ENCODE measurements around the gene CARMIL1. TPM values are rescaled to one million over a fixed set of nuclear protein-coding genes. Genes with fewer than 3 reads are reported as not detected.
"Not testable (repeated sequence)": the region's sequence is repeated elsewhere in the genome, so short reads cannot be mapped to it uniquely, and the experiment has no call there.

CARMIL1 gene
- total RNA-seq, 1 donor from 2014 or later, result 11.8 TPM

DNA sequence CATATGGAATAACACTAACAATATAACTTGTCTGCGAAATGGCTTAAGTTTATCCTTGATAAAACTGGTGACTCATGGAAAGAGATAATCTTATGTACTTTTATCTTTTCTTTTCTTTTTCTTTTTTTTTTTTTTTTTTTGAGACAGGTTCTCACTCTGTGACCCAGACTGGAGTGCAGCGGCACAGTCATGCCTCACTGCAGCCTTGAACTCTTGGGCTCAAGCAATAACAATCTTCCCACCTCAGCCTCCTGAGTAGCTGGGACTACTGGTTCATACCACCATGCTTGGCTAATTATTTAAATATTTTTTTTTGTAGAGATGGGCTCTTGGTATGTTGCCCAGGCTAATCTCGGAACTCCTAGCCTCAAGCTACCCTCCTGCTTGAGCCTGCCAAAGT is 304.7 kb downstream of the CARMIL1 start:
- no peaks in the 10 kb centered on the region for H3K4me1 Mint-ChIP-seq (ENCODE audit: unreplicated experiment)
- H3K9me3 Mint-ChIP-seq, result no peaks in the 10 kb centered on the region
- peaks cover 10% of the 10 kb centered on the region for H3K36me3 Mint-ChIP-seq
- TF ChIP-seq, protein P1, sequence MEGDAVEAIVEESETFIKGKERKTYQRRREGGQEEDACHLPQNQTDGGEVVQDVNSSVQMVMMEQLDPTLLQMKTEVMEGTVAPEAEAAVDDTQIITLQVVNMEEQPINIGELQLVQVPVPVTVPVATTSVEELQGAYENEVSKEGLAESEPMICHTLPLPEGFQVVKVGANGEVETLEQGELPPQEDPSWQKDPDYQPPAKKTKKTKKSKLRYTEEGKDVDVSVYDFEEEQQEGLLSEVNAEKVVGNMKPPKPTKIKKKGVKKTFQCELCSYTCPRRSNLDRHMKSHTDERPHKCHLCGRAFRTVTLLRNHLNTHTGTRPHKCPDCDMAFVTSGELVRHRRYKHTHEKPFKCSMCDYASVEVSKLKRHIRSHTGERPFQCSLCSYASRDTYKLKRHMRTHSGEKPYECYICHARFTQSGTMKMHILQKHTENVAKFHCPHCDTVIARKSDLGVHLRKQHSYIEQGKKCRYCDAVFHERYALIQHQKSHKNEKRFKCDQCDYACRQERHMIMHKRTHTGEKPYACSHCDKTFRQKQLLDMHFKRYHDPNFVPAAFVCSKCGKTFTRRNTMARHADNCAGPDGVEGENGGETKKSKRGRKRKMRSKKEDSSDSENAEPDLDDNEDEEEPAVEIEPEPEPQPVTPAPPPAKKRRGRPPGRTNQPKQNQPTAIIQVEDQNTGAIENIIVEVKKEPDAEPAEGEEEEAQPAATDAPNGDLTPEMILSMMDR (conservative IDR thresholded peaks at IDR 0.05), result no peak
- no peak overlapping the region for H3K27ac Mint-ChIP-seq
- no peak for DNase-seq (ENCODE audit: extremely low spot score, unreplicated experiment)
- H3K4me3 Mint-ChIP-seq, result no peak overlapping the region
- no peaks in the 10 kb centered on the region for H3K27me3 Mint-ChIP-seq

DNA sequence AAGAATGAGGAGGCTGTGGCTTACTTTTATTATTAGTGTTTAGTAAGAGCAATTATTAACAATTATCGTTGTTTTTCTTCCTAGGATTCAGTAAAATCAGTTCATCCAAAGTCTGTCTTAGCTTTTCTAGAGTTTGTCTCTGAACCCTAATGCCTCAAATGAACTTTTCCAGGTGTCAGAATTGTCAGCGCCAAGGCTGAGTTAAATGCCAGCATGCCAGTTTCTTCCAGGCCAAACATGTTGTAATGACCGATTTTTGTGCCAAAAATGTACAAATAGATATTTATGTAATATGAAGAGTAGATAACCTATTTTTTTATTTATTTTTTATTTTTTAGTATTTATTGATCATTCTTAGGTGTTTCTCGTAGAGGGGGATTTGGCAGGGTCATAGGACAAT is 306.1 kb downstream of the CARMIL1 start:
- H3K27me3 Mint-ChIP-seq, result no peaks in the 10 kb centered on the region
- no peak for DNase-seq (ENCODE audit: extremely low spot score, unreplicated experiment)
- peaks cover 10% of the 10 kb centered on the region for H3K36me3 Mint-ChIP-seq
- H3K9me3 Mint-ChIP-seq, result no peaks in the 10 kb centered on the region
- no peak overlapping the region for H3K4me3 Mint-ChIP-seq
- no peak overlapping the region for H3K27ac Mint-ChIP-seq
- H3K4me1 Mint-ChIP-seq (ENCODE audit: unreplicated experiment), result no peaks in the 10 kb centered on the region
- TF ChIP-seq, protein P1 (conservative IDR thresholded peaks at IDR 0.05), result no peak

DNA sequence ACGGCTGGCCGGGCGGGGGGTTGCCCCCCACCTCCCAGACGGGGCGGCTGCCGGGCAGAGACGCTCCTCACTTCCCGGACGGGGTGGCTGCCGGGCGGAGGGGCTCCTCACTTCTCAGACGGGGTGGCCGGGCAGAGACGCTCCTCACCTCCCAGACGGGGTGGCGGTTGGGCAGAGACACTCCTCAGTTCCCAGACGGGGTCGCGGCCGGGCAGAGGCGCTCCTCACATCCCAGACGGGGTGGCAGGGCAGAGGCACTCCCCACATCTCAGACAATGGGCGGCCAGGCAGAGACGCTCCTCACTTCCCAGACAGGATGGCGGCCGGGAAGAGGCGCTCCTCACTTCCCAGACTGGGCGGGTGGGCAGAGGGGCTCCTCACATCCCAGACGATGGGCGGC is 306.9 kb downstream of the CARMIL1 start:
- H3K36me3 Mint-ChIP-seq; H3K27ac Mint-ChIP-seq; DNase-seq (ENCODE audit: extremely low spot score, unreplicated experiment); H3K9me3 Mint-ChIP-seq; H3K27me3 Mint-ChIP-seq; H3K4me3 Mint-ChIP-seq; H3K4me1 Mint-ChIP-seq (ENCODE audit: unreplicated experiment): not testable (repeated sequence)

DNA sequence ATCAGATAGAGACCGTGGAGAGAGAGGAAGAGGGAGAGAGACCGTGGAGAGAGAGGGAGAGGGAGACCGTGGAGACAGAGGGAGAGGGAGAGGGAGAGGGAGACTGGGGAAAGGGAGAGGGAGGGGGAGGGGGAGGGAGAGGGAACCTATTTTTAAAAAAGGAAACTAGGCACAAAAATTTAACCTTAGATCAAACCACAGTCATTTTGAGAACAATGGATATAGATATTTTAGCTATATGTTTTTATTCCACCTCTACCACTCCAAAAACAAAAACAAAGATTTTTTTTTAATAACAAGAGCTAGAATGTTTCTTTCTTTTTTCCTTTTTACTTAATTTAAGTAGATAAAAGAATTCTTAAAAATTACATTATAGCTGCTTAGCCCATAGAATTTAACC is 307.8 kb downstream of the CARMIL1 start:
- no peak for DNase-seq (ENCODE audit: extremely low spot score, unreplicated experiment)
- Mint-ChIP-seq H3K4me3 (no peak overlapping the region), H3K27ac (no peak overlapping the region), H3K36me3 (peaks cover 8% of the 10 kb centered on the region), H3K9me3 (no peaks in the 10 kb centered on the region), H3K4me1 (ENCODE audit: unreplicated experiment) (peaks cover 5% of the 10 kb centered on the region), H3K27me3 (no peaks in the 10 kb centered on the region)
- TF ChIP-seq, protein P1 (conservative IDR thresholded peaks at IDR 0.05), result no peak

DNA sequence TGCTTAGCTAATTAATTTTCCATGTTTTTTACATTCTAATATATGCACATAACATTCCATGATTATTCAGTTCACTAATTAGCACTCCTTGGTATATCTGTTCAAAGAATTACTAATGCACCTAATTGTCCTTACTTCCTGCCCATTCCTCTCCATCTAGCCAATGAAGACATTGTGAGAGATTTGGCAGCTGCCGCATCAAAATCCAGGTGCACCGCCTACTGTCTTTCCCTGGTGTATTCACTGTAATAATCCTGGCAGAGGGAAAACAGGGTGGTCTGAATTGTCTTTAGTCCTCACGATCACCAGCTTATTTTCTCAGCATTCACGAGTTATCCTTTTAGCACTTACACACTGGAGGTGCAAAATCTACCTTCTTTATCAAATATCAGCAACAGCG is 311.8 kb downstream of the CARMIL1 start:
- TF ChIP-seq, protein P1 (conservative IDR thresholded peaks at IDR 0.05), result no peak
- Mint-ChIP-seq H3K9me3 (no peaks in the 10 kb centered on the region), H3K27ac (no peak overlapping the region), H3K27me3 (no peaks in the 10 kb centered on the region), H3K4me1 (ENCODE audit: unreplicated experiment) (peaks cover 5% of the 10 kb centered on the region), H3K4me3 (no peak overlapping the region), H3K36me3 (peaks cover 3% of the 10 kb centered on the region)
- DNase-seq (ENCODE audit: extremely low spot score, unreplicated experiment), result no peak

DNA sequence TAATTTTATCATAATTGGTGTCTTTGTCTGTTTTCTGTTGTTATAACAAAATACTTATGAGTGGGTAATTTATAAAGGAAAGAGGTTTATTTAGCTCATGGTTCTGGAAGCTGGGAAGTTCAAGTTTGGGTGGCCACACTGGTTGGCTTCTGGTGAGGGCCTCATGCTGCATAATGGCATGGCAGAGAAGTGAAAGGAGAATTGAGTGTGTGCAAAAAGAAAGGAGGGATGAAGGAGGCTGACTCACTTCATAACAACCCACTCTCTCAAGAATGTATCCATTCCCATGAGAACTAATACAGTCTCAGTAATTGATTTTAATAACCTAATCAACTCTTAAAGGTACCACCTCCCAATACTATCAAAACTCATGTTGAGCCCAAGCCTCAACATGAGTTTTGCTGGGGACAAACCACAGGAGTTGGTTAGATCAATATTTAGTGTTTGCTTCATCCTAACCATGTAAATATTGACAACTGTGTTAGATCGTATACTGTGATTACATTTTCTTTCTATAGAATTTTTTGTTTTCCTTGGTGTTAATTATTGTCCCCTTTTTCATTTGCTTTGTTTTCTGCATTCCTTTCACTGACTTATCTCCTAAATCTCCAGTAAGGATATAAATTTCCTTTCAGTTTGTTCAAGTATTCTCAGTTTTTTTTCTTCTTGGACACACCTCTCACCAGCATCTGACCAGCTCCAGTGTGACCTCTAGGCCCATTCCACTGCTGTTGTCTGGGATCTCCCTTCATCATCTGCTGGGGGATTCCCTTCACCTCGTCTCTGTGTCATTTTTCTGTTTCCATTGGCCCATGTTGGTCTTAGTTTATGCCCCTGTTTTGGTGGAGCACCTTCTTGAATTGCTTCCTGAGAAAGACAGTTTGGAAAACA is 318.0 kb downstream of the CARMIL1 start:
- Mint-ChIP-seq H3K4me1 (ENCODE audit: unreplicated experiment) (peaks cover 3% of the 10 kb centered on the region), H3K27me3 (no peaks in the 10 kb centered on the region), H3K27ac (no peak overlapping the region), H3K9me3 (no peaks in the 10 kb centered on the region), H3K4me3 (no peak overlapping the region), H3K36me3 (peaks cover 12% of the 10 kb centered on the region)
- no peak for DNase-seq (ENCODE audit: extremely low spot score, unreplicated experiment)
- TF ChIP-seq, protein P1 (conservative IDR thresholded peaks at IDR 0.05), result no peak

Data from type B pancreatic cell (in vitro differentiated cells).